Left colon (tissue), 2 donors: ENCODE data around the gene RAB26. TPM values are rescaled to one million over a fixed set of nuclear protein-coding genes. Genes with fewer than 3 reads are reported as not detected.
"Not testable (repeated sequence)": the region's sequence is repeated elsewhere in the genome, so short reads cannot be mapped to it uniquely, and the experiment has no call there.

Experiments
- ATAC-seq: fragments of 200-7000 bp; cut with Tn5 transposase; one replicate; pipeline ENCODE4 v1.9.1; 2020; ENCODE audit warnings: mild to moderate bottlenecking, moderate library complexity
- DNase-seq, 2 donors: peaks; one replicate each; pipeline ENCODE4 v3.0.0-alpha.2; 2020
- intact Hi-C, 2 donors: fragments of 100-400 bp; cut with DNase I in 1 of 2; cut with micrococcal nuclease in 1 of 2; formaldehyde crosslinking; loops; one replicate each; pipeline versions ENCODE4 v1.11.2 to v1.14.0; 2022; cut with DNase I, micrococcal nuclease
- total RNA-seq, 2 donors: library from RNA; stranded (reverse); fragmentation: NEBNext Ultra II Directional; extraction: Animal tissue kit (Norgen Biotek cat#: 25700); gene quantifications; one replicate each; pipeline ENCODE4 v1.2.1, GENCODE V29; 2021
- donor health status: DM: no; HTN: no; CAD: no.
- donor health status: DM: yes; HTN: yes; CAD: no.

RAB26 gene
- total RNA-seq, 2 donors from 2014 or later = 24.9 to 27.2 TPM

DNA sequence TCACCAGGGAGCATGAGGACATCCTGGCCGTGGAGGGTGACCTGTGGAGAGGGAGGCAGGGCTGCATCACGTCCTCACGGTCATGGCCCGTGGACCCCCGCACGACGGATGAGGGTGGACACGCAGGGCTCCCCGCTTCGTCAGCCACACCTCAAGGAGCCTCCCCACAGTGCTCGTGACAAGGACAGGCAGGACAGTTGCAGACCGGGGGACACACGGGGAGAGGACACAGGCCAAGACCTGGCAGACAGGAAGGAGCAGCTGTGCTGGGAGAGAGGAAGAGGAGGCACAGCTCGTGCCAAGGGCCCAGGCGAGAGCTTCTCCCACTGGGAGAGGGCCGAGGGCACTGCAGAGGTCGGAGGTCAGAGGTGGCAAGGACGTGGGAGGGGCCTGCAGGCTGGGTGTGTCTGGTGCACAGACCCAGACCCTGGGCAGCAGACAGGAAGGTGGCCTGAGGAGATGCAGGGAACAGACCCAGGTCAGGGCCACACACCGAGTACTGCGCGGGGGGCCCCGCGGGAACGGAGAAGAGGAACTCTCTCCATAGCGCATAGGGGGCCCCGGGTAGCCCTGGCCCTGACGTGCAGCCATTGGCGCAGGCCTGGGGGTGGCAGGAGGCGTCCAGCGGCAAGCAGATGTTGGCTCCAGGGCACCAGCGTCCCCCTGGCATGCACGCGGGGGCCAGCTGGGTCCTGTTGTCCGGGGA lies 33.4 kb upstream of the RAB26 start:
- intact Hi-C loops, ATAC-seq, DNase-seq: not testable (repeated sequence)

DNA sequence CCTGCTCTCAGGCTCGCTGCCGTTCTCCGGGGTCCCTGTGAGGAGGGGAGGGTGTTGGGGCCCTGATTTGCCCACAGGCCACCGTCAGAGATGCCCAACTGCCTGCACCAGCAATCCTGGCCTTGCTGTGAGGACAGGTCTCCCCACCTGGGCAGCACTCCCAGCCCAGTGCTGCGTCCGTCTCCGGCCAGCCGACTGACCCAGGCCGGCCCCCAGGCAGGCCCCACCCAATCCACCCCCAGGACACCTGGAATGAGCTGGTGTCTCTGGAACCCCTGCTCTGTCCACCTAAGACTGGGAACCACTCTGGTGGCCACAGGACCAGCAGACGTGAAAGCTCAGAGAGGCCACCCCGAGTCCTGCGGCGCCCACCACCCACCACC lies 32.8 kb upstream of the RAB26 start:
- ATAC-seq (no peak), DNase-seq (no peak)
- intact Hi-C loops = no loop called here

DNA sequence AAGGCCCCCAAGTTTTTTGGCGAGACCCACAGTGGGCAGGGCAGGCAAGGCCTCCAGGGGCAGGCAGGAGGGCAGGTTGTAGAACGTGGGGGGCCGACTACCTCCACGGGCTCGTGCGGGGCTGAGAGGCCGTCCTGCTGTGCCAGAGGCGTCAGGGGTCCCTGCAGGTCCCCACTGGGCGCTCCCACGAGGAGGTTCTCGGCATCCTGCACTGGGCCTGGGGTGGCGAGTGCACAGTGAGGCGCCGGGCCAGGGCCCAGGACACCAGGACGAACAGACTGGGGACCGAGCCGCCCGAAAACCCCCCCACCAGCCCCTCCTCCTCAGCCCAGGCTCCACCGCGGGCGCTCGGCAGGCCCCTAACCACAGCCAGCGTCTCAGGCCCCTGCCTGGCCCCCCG lies 32.0 kb upstream of the RAB26 start:
- DNase-seq, ATAC-seq, intact Hi-C loops: not testable (repeated sequence)

DNA sequence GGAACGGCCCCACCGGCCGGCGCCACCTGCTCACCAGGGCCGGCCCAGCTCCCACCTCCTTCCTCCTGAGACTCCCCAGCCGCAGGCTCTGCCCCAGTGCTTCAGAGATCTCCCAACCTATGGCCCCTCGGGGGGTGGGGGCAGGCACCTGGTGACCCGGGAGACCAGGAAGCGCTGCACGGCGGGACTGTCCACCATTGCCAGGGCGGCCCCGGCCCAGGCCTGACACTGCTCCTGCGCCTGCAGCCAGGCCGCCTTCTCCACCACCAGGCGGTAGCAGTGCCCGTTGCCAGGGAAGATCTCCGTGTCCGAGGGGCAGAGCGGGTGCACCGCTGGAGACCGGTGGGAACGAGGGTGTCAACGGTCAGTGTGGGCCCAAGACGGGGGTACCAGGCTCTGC lies 31.1 kb upstream of the RAB26 start:
- ATAC-seq, DNase-seq, intact Hi-C loops: not testable (repeated sequence)

DNA sequence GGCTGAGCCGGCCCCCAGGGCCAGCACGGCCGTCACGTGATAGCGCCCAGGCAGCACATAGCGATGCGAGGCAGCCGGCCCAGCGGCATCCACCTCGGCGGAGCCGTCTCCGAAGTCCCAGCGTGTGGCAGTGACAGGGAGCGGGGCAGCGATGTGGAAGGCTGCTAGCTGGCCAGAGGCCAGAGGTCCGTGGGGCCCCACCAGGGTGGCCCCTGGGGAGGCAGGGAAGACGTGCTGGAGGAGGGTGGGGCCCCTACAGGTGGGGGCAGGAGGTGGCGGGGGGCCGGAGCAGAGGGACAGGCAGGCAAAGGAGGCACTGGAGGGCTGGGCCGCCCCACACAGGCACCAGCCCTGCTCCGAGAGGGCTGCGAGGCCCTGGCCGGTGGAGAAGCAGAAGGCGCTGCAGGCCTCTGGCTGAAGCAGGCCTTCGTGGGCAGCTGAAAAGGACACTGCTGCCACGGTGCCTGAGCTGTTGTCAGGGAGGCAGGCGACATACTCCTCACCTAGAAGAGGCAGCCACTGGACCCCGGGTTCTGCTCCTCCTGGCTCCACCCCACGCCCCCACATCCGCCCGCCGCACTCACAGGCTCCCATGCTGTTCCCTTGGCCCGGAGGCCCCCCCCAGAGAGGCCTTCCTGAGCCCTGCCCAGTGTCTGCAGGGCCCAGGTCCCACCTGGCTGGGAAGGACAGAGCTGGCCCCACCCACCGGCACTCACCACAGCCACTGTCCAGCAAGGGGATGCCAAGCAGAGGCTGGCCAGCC lies 30.3 kb upstream of the RAB26 start:
- intact Hi-C loops, ATAC-seq, DNase-seq: not testable (repeated sequence)

DNA sequence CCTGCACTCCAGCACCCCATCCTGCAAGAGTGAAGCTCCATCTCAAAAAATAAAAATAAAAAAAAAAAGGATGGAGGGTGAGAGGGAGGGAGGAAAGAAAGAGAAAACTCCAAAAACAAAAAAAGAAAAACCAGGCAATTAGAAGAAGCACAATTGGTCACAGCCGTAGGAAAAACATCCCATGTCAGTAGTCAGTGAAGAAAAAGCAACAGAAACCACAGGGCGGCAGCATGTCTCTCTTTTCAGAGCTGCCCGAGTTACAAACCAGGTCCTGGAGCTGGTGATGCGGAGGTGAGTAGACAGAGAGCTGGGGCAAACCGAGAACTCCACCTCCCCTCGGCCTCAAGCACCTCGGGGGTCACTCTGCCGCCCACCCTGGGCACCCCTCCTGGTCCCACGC lies 27.1 kb upstream of the RAB26 start:
- intact Hi-C loops = not testable (repeated sequence)
- ATAC-seq = peak; percentile 39
- peak in 1 of 2 donors; percentile 63 for DNase-seq

DNA sequence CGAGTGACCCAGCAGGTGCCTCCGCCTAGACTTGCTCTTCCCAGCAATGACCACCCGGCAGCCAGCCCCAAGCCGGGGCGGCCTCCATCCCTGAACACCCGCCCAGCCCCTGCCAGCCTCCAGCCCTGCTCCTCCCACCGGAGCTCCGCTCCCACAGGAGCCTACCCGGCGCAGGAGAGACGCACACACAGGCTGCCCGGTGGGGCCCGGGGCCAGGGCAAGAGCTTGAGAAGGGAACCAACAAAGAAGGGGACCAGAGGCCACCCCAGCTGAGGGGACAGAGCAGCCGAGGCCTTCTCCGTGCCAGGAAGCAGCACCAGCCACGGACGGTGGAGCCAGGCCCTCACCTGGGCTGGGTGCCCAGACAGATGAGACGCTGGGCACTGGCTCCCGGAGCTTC lies 26.6 kb upstream of the RAB26 start:
- intact Hi-C loops = no loop called here
- DNase-seq (no peak), ATAC-seq (peak; percentile 2)

DNA sequence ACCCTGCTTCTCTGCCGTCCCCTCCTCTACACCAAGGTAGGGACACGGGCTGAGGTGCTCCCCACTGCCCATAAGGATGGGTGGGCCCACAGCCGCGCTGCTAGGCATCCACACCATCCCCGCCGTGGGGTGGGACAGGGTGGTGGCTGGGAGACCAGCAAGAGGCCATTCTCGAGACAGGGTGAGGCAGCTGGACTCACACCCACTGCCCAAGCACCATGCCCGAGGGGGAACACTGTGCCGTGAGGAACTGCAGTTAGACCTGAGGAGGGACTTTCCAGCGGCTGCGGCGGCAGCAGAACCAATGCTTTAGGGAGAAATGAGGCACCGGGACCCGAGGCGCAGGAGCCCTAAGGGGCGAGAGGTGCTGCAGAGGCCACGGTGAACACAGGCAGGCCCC lies 26.0 kb upstream of the RAB26 start:
- DNase-seq (no peak), ATAC-seq (no peak)
- intact Hi-C loops = no loop called here

DNA sequence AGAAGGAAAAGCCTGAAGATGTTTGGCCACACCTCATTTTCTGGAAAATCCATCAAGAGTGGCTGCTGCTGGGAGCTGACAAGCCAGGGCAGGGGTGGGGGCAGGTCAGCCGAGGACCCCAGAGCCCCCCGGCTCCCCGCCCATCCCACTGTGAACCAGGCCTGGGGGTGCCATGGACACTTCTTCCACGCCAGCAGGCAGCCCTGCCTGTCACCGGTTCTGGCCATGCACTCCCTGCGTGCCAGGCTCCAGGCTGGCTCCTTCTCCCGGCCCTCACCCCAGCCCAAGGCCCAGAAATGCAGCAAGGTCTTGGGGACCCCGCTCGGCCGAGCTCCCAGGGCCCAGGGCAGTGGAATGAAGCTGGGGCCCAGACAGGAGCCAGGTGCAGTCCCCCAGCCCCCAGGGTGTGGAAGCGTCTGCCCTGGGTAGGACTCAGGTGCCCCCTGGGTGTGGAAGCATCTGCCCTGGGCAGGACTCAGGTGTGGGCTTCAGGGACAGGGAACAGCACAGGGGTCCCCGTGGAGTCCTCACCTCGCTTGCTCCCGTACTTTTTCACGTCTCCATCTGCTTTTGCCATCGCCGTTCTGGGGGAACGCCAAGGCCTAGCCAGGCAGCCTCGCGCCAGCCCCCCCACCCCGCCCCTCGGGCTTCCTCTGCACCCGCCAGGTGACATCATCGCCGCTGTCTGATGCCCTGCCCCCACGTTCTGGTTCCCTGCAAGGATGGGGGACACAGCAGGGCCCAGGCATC lies 25.3 kb upstream of the RAB26 start:
- ATAC-seq, DNase-seq, intact Hi-C loops: not testable (repeated sequence)

DNA sequence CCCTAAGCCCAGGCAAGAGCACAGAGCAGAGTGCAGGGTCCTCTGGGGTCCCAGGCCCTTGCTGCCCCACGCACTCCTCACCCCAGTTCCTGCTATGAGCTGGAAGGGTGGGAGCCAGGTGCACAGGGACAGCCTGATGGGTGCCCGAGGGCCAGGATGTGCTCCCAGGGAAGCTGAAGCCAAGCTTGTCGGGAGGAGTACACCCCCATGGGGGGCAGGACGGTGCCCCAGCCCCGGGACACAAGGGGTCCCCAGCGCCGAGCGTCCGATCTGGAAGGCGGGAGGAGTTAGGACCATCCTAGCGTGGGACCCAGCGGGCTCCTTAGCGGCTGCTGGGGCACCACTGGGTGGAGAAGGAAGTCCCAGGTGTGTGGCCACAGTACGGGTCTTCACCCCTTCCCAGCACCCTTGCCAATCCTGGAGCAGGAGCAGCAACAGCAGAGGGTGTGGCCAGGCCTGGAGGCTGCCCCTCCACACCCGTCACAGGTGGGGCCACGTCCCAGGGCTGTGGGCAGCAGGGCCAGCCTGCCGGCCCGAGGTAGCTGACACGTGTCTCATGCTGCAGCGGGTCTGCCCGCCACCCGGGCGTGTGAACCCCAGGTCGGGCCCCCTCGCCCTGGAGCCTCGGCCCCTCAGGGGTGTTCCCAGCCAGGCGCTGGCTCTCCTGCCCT lies 24.6 kb upstream of the RAB26 start:
- intact Hi-C loops, DNase-seq: not testable (repeated sequence)
- peak; percentile 20 for ATAC-seq

DNA sequence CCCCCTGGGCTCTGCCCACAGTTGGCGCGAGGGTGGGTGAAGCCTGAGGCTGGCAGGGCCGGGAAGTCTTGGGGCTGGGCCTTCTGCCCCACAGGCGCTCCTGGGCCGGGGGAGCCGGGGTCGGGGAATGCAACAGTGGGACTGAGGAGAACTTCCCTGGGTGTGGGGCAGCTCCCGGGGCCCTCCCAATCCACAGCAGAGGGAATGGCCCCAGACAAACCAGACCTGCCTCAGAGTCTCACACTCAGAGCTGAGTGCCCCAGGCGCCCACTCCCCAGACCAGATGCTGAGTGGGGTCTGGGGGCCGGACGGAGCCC lies 24.1 kb upstream of the RAB26 start:
- ATAC-seq, DNase-seq, intact Hi-C loops: not testable (repeated sequence)

DNA sequence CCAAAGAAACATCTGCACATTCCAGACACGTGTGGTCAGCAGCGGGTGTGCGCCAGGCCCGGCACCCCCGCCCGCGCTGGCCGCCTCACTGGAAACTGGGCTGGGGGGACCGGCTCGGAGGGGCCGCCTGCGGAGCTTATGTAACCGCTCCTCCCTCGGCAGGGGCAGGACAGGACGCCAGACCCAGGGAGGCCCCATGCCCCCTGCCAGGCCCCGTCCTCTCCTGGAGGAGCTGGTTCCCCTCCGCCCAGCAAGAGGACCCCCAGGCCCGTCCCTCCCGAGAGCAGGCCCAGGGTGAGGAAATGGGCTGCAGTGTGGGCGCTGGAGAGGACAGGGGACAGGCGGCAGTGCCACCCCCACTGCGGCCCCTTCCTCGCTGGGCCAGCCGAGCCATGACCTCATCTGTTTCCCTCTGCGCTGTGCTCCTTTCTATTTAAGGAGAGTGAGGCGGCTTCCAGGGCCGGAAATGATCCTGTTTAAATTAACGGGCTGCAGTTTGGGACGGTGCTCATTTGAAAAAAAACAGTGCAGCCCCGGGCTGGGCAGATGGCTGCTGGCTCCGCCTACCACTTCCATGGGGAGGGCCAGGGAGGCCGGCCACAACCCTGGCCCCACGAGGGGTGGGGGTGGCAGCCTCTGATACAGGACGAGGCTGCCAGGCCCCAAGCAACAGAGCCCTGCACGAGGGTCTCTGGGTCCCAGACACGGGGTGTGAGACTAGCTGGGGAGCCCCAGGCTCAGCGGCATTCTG lies 23.6 kb upstream of the RAB26 start:
- intact Hi-C loops, ATAC-seq: not testable (repeated sequence)
- peak; percentile 46 to 77 for DNase-seq

DNA sequence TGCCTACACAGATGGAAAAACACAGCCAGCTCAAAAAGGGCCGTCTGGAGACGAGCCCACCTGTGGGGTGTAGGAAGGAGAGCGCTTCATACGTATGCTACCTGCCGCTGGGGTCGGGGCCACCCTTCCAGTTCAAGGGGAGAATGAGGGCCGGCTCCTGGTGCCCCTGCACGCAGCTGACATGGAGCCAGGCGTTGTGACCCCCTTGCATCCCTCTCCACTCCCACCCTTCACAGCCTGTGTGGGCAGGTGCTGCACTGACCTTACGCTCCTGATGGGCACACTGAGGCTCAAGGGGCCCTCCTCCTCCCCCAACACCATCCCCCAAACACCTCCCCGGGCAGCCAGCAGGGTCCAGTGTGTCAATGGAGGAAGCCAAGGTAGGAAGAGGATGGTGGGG lies 22.8 kb upstream of the RAB26 start:
- ATAC-seq, intact Hi-C loops, DNase-seq: not testable (repeated sequence)

DNA sequence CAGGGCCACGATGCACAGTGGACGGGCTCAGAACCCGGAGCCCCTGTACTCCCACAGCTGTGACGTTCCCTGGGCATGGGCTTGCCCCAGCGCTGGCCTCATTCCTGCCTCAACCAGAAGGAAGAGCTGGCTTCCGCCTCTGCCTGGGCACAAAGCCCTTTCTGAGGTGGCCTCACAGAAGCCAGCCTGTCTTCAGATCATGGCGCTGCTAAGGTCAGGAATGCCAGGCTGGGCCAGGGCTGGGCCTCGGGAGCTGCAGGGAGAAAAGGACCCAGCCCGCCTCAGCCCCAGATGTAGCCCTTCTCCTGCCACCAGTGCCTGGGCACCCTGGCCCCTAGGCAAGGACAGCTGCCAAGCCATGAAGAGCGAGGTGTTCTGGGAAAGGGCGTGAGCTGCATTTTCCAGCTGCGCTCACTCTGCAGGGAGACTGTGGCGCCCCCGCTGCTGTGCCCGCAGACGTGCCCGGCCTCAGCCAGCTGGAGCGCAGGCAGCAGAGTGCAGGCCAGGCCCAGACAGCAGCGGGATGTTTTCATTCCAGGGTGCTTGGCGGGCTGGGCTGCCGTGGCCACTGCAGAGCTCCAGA lies 22.2 kb upstream of the RAB26 start:
- DNase-seq = peak in 1 of 2 donors; percentile 60
- ATAC-seq, intact Hi-C loops: not testable (repeated sequence)

DNA sequence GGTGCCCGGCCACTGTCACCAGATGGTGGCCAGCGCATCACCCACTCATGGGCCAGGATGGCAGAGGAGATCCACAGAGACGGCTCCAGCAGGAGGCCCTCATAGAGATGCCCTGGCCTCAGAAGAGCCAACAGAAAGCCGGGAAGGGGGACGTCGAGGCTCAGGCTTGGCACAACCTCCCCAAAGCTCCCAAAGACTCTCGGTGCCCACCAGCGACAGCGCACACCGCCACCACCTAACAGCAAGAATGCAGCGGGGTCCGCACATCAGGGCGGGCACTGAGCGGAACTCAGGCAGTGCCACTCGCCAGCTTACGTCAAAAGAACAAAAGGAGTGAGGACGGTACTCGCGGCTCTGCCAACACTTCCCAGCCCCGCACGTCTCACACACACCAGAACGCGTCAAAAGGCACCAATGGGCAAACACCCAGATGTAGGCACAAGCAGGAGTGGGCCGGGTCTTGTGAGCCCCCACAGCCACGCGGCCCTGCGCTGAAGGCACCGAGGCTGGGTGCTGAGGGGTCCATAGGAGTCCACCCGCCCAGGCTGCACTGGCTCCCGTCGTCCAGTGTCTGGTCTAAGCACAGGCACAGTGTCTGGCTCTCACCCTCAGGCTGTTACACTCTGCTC lies 21.4 kb upstream of the RAB26 start:
- DNase-seq = peak; percentile 48 to 70
- intact Hi-C loops, ATAC-seq: not testable (repeated sequence)

DNA sequence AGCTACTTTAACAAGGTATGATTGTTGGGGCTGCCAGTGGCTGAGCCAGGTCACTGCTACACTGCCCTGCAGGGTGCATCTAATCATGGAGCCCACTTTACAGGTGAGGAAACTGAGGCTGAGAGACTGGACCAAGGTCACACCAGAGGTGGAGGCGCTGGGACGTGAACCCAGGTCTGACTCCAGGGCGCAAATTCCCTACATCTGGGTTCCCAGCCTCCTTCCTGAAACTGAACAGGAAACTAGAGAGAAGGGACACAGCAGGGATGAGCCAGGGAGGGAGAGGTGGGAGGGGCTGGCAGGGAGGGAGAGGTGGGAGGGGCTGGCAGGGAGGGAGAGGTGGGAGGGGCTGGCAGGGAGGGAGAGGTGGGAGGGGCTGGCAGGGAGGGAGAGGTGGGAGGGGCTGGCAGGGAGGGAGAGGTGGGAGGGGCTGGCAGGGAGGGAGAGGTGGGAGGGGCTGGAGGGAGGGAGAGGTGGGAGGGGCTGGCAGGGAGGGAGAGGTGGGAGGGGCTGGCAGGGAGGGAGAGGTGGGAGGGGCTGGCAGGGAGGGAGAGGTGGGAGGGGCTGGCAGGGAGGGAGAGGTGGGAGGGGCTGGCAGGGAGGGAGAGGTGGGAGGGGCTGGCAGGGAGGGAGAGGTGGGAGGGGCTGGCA lies 20.7 kb upstream of the RAB26 start:
- intact Hi-C loops = not testable (repeated sequence)
- ATAC-seq = peak; percentile 75
- peak; percentile 62 to 71 for DNase-seq

DNA sequence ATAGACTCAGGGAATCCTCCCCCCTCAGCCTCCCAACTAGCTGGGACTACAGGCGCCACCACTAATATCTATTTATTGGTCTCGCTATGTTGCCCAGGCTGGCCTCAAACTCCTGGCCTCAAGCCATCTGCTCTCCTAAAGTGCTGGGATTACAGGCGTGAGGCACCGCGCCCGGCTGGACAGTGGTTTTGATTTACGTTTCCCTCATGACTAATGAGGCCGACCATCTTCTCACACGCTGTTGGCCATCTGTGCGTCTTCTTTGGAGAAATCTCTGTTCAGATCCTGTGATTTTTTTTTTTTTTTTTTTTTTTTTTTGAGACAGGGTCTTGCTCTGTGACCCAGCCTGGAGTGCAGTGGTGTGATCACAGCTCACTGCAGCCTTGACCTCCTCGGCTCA lies 19.2 kb upstream of the RAB26 start:
- intact Hi-C loops, ATAC-seq, DNase-seq: not testable (repeated sequence)
